Embryonic facial prominence (tissue), 1 donor: ENCODE data around the gene ALDH1A1.
"Not testable (repeated sequence)": the region's sequence is repeated elsewhere in the genome, so short reads cannot be mapped to it uniquely, and the experiment has no call there.

Source experiments
- DNase-seq: peaks from one replicate; pipeline ENCODE4 v3.0.0-alpha.2; 2016; ENCODE audit errors: extremely low spot score

ALDH1A1 gene

GRCh38 chr9:72943844-72944462 is 8.9 kb downstream of the ALDH1A1 start:
- DNase-seq, result no peak

DNA sequence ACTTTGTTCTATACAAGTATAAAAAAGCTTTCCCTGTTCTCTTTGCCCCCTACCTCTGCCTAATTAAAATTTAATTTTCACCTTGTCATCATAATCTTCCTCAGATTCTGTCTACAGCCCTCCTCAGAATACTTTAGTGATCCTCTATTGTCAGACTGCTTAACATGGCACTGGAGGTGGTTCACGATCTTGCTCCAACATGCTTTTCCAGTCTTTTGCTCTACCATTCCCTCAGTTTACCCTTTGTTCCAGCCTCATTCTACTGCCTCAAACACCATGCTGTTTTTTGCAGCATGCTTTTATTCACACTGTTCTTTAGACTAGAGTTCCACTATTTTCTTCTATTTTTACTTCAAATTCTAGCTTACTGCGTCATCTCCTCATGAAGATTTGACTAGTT is 10.4 kb downstream of the ALDH1A1 start:
- DNase-seq, result no peak

DNA sequence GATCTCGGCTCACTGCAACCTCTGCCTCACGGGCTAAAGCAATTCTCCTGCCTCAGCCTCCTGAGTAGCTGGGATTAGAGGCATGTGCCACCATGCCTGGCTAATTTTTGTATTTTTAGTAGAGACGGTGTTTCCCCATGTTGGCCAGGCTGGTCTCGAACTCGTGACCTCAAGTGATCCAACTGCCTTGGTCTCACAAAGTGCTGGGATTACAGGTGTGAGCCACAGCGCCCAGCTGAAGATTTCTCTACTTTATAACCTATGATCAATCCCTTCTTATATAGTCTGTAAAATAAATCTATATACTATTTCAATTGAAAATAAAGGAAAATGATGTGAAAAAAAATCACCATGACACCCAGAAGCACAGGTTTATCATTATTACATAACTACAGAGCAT is 13.3 kb downstream of the ALDH1A1 start:
- not testable (repeated sequence) for DNase-seq

DNA sequence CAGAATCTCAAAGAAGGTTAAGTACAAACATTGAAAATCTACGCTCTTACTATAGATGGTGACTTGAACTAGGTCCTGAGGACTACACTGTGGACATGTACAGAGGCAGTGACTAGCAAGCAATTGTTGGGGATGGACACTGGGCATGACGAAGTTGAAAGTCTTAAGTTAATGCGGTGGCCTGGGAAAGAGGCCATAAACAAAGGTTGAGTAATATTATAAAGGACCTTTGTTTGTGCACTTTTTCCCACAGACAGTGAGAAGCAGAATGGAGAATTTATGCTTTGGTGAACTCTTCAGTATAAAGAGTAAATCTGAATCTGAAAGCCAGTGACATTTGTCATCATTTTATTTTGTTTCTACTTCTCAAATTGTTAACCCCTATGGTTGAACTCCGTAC is 15.3 kb downstream of the ALDH1A1 start:
- no peak for DNase-seq

DNA sequence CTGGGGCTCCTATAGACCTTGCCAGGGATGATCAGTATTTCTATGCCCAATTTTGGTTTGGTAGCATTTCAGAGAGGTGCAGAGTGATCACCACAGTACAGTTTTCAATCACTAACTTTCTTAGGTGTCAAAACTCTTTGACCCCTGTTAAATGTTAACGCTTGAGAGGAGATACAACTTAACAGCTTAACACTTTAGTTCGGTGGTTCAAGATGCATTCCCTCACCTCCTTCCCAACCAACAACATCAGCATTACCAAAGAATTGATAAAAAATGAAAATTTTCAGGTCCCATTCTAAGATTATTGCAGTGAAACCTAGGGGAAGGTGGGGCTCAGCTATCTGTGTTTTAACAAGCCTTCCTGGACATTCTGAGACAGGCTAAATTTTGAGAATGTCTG is 16.2 kb downstream of the ALDH1A1 start:
- no peak for DNase-seq

- no peak for DNase-seq
These were observed 16.6 kb downstream of the ALDH1A1 start for GRCh38 chr9:72936266-72936665.

DNA sequence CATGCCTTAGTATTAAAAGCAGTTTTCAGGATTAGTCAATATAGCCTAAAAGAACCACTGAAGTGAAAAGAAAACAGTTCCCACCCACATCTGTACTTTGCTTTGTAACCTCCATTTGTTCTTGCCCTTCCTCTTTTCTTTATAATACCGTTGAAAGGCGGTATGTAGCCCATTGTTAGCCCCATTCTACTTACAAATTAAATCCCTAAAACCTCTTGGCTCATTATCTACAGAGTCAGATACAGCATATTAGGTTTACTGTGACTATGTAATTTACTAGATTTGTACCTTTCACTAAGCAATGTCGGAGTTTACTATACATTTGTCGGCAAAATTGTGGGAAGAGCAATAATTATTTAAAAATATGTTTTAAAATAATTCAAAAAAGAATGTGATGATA is 17.3 kb downstream of the ALDH1A1 start:
- DNase-seq, result no peak

DNA sequence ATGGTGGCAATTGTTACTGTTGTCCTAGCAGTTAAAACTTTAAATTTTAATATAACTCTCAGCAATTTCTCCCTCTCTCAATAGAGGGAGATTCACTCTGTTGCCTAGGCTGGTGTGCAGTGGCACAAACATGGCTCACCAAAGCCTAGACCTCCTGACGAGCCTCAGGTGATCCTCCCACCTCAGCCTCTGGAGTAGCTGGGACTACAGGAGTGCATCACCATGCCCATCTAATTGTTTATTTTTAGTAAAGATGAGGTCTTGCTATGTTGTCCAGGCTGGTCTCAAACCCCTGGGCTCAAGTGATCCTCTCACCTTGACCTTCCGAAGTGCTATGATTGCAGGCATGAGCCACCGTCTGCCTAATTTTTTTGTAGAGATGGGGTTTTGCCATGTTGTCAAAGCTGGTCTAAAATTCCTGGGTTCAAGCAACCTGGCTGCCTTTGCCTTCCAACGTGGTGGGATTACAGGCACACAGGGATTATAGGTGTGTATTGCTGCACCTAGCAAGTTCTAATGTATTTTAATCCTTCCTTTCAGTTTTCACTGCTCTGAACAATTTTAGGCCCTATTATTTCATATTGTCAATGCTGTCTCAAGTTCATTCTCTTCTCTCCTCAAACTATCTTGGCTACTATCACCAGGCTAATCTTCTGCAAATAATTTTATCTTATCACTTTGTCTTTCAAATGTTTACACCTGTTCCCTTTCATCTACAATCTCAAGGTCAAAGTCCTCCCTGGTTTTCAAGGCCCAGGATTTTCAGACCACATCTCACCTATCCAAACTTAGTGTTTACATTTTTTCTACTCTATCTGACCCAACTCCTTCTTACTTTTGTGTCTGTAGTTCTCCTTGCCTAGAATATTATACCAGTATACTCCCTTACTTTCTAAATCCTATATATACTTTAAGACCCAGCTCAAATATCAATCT is 18.9 kb downstream of the ALDH1A1 start:
- no peak for DNase-seq

GRCh38 chr9:72932619-72933018 is 20.2 kb downstream of the ALDH1A1 start:
- DNase-seq, result no peak

GRCh38 chr9:72931897-72932296 is 21.0 kb downstream of the ALDH1A1 start:
- DNase-seq, result no peak

DNA sequence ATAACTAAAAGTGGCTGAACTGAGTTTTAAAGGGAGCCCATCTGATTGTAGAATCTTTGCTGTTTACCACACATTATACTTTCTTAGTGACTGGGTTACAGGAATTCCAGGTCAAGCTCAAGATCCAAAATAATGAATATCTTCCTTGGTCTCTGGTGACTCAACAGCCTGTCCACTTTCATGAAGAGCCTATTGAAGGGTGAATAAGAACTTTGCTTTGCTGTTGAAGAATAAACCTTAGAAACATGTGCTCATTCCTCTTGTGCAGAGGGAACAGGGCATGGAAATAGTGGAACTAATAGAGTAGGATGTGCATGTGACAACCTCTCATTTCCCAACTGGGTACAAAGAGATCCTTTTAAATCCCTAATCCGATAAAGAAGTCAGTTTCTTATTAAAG is 21.4 kb downstream of the ALDH1A1 start:
- DNase-seq, result no peak

DNA sequence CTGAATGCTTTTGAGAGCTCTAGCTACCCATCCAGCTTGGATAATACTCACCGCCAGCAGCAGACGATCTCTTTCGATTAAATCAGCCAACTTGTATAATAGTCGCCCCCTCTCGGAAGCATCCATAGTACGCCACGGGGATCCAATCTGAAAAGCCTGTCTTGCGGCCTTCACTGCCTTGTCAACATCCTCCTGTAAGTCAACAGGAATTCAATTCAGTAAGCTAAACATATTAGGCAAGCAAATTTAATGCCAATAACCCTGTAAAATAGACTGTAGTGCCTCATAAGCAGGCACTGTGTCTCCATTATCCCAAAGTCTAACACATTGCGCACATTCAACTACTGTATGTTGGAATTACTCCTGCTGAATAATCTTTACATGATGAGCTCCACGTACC is 22.0 kb downstream of the ALDH1A1 start:
- no peak for DNase-seq

GRCh38 chr9:72929542-72929941 is 23.3 kb downstream of the ALDH1A1 start:
- DNase-seq, result no peak

- no peak for DNase-seq
These were observed 24.8 kb downstream of the ALDH1A1 start for GRCh38 chr9:72928042-72928507.

DNA sequence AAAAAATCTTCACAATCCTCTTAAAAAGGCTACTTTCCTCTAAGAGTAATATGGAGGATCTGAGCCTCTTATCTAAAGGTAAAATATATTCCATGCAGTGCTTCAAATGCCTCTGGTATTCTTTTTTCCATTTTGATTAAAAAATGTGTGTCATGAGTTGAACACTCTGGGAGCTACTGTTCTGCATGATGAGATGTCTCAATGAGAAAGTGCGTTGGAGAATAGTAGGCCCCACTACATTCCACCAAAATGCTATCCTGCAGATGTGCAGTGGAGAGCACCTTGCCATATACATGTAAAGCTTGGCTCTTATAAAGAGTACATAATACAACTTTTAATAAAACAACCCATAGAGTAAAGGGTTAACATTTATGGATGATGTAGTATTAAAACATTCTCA is 26.3 kb downstream of the ALDH1A1 start:
- DNase-seq, result no peak

- no peak for DNase-seq
These were observed 27.0 kb downstream of the ALDH1A1 start for GRCh38 chr9:72925891-72926290.

- DNase-seq, result no peak
These were observed 27.6 kb downstream of the ALDH1A1 start for GRCh38 chr9:72925126-72925789.

DNA sequence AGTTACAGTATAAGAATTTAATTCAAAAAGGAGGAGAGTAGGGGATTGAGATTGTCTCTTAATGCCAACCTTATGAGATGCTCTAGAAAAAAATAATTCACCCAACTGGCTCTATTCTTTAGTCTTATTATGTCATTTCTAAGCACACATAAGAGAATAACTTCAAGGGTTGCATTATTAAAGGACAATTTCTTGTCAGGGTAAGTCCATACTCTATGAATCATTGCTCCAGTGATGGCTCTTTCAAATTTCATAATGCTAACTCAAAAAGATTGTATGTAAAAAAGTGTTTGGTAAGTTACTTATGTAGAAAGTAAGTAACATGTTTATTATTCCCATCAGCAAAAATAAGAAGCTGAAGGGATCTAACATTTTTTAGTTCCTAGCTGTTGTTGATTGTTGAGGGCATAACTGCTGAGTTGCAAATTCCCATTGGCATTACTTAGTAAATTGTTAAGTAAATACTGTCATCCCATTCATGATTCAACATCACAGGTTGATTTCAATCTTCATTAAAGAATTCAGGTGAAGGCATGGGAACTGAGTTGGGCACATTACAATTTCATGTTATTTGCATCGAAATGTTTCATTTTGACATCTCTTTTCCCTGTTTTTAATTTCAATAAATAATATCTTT is 28.6 kb downstream of the ALDH1A1 start:
- no peak for DNase-seq

GRCh38 chr9:72923077-72923476 is 29.8 kb downstream of the ALDH1A1 start:
- no peak for DNase-seq

- DNase-seq, result no peak
These were observed 30.8 kb downstream of the ALDH1A1 start for GRCh38 chr9:72921888-72922654.

GRCh38 chr9:72919246-72919945 is 33.5 kb downstream of the ALDH1A1 start:
- no peak for DNase-seq
